PC-9 (cell line): Measurements from ENCODE around the gene ORMDL1. TPM values are rescaled to one million over a fixed set of nuclear protein-coding genes. Genes with fewer than 3 reads are reported as not detected.
A peak's percentile ranks its signal among the peaks of the same experiment; 100 is the strongest.

Source experiments
- BruUV-seq: library from RNA; stranded (reverse); fragments of 400-500 nt; replicated peaks from 2 replicates; lab custom pipeline; 2021; lab: Mats Ljungman, UMichigan
- CTCF ChIA-PET: fragments of 300-600 bp; sonication (Branson Sonifier 250); formaldehyde crosslinking; loops from one replicate; lab custom pipeline; 2022; ENCODE audit warnings: antibody characterized with exemption; lab: Charles Lee
- POLR2A ChIA-PET: fragments of 300-600 bp; sonication (Branson Sonifier 250); formaldehyde crosslinking; loops from one replicate; lab custom pipeline; 2022; ENCODE audit warnings: antibody characterized with exemption; ENCODE audit not compliant: unreplicated experiment; lab: Charles Lee
- DNase-seq, 2 experiments: peaks; one replicate each; pipeline versions ENCODE4 v3.0.0 to v3.0.0-alpha.2; 2015 to 2022; ENCODE audit warnings: mixed read lengths in 1 of 2
- H2AFZ ChIP-seq: fragments of 200-600 bp; sonication (generic); 2 replicates; pipeline ENCODE4 v1.8.1; 2017; ENCODE audit warnings: antibody characterized with exemption
- H3F3A ChIP-seq: fragments of 200-600 bp; sonication (generic); 2 replicates; pipeline ENCODE4 v1.8.1; 2017; ENCODE audit warnings: antibody characterized with exemption, mild to moderate bottlenecking, low read depth; ENCODE audit not compliant: insufficient read depth
- H3K27ac ChIP-seq: fragments of 200-600 bp; sonication (generic); 2 replicates; pipeline ENCODE4 v1.6.1; 2016; ENCODE audit warnings: mixed run types
- H3K27me3 ChIP-seq: fragments of 200-600 bp; sonication (generic); 2 replicates; pipeline ENCODE4 v1.6.1; 2016; ENCODE audit warnings: low read depth, mixed run types; ENCODE audit not compliant: insufficient read depth
- H3K36me3 ChIP-seq: fragments of 200-600 bp; sonication (generic); 2 replicates; pipeline ENCODE4 v1.6.1; 2016; ENCODE audit warnings: low read depth, mixed run types
- H3K4me1 ChIP-seq: fragments of 200-600 bp; sonication (generic); replicated peaks from 2 replicates; pipeline ENCODE4 v1.6.1; 2016; ENCODE audit warnings: mixed run types; ENCODE audit not compliant: insufficient read depth
- H3K4me2 ChIP-seq: fragments of 200-600 bp; sonication (generic); 2 replicates; pipeline ENCODE4 v1.6.1; 2017; ENCODE audit warnings: mixed run types
- H3K4me3 ChIP-seq: fragments of 200-600 bp; sonication (generic); 2 replicates; pipeline ENCODE4 v1.6.1; 2016; ENCODE audit warnings: mixed run types
- H3K79me2 ChIP-seq: fragments of 200-600 bp; sonication (generic); 2 replicates; pipeline ENCODE4 v1.6.1; 2017; ENCODE audit warnings: low read depth, mixed run types
- H3K9me2 ChIP-seq: fragments of 200-600 bp; sonication (generic); 2 replicates; pipeline ENCODE4 v1.8.1; 2017; ENCODE audit warnings: mild to moderate bottlenecking; ENCODE audit not compliant: insufficient read depth
- H3K9me3 ChIP-seq: fragments of 200-600 bp; sonication (generic); 2 replicates; pipeline ENCODE4 v1.8.1; 2016; ENCODE audit warnings: low read depth; ENCODE audit not compliant: insufficient read depth
- H4K20me1 ChIP-seq: fragments of 200-600 bp; sonication (generic); 2 replicates; pipeline ENCODE4 v1.8.1; 2017; ENCODE audit not compliant: insufficient read depth
- CTCF ChIP-seq: fragments of 200-600 bp; sonication (generic); conservative IDR thresholded peaks from 2 replicates; pipeline ENCODE4 v1.6.1; 2017; ENCODE audit warnings: mixed run types, antibody characterized with exemption, mild to moderate bottlenecking, moderate library complexity
- EZH2 ChIP-seq: fragments of 200-600 bp; sonication (generic); IDR thresholded peaks from 2 replicates; pipeline ENCODE4 v1.8.0; 2017; ENCODE audit warnings: antibody characterized with exemption, low read depth
- intact Hi-C: fragments of 100-400 bp; cut with micrococcal nuclease; formaldehyde crosslinking; loops from one replicate; pipeline ENCODE4 v1.10.0; 2022; ENCODE audit not compliant: unreplicated experiment
- total RNA-seq: library from RNA; stranded (reverse); gene quantifications from 2 replicates; pipeline ENCODE4 v1.2.3, GENCODE V29; 2021

ORMDL1 gene
- total RNA-seq, 1 experiment from 2014 or later: 32.7 TPM

- Histone ChIP-seq H3K9me3 (no peaks in the 10 kb centered on the region), H2AFZ (no peak overlapping the region), H3K4me2 (no peak overlapping the region), H3F3A (no peaks in the 10 kb centered on the region), H3K9me2 (no peaks in the 10 kb centered on the region), H3K79me2 (no peaks in the 10 kb centered on the region), H3K4me1 (peaks cover 3% of the 10 kb centered on the region; the same call in 1 of the 2 replicates), H3K27me3 (no peaks in the 10 kb centered on the region), H4K20me1 (no peaks in the 10 kb centered on the region), H3K27ac (no peak overlapping the region), H3K36me3 (no peaks in the 10 kb centered on the region), H3K4me3 (no peak overlapping the region)
- TF ChIP-seq CTCF: no peak
- DNase-seq: no peak
- BruUV-seq: no TSS peak
- CTCF ChIA-PET: no interaction called here
- intact Hi-C loops: no loop called here
- POLR2A ChIA-PET: no interaction called here
Measured at GRCh38 chr2:189756311-189756952, 27.7 kb downstream of the ORMDL1 start.

- BruUV-seq: no TSS peak
- intact Hi-C loops: loop anchor here (2.0 kb wide), 1 partner anchor 322 kb away; no protein-coding TSS in a partner anchor
- H2AFZ ChIP-seq: no peak overlapping the region
- no peak overlapping the region for H3K4me2 ChIP-seq
- H3K4me3 ChIP-seq: no peak overlapping the region
- peak in 1 of 2 experiments; percentile 10 for DNase-seq
- H3K9me3 ChIP-seq: no peaks in the 10 kb centered on the region
- ChIA-PET CTCF (no interaction called here), POLR2A (no interaction called here)
- peak; percentile 62 for TF ChIP-seq CTCF
- TF ChIP-seq EZH2: no peak
- H4K20me1 ChIP-seq: no peaks in the 10 kb centered on the region
- H3K27me3 ChIP-seq: no peaks in the 10 kb centered on the region
- no peak overlapping the region for H3K27ac ChIP-seq
- no peaks in the 10 kb centered on the region for H3F3A ChIP-seq
- H3K79me2 ChIP-seq: no peaks in the 10 kb centered on the region
- no peaks in the 10 kb centered on the region for H3K4me1 ChIP-seq
- H3K36me3 ChIP-seq: no peaks in the 10 kb centered on the region
- no peaks in the 10 kb centered on the region for H3K9me2 ChIP-seq
Measured at GRCh38 chr2:189751080-189751658, 33.0 kb downstream of the ORMDL1 start.

GRCh38 chr2:189729430-189729829 is 54.7 kb downstream of the ORMDL1 start:
- no peaks in the 10 kb centered on the region for H3F3A ChIP-seq
- H3K4me2 ChIP-seq: no peak overlapping the region
- H3K79me2 ChIP-seq: no peaks in the 10 kb centered on the region
- H3K4me1 ChIP-seq: no peaks in the 10 kb centered on the region
- no peak overlapping the region for H3K4me3 ChIP-seq
- no peak for TF ChIP-seq EZH2
- no peak for TF ChIP-seq CTCF
- H4K20me1 ChIP-seq: no peaks in the 10 kb centered on the region
- no peaks in the 10 kb centered on the region; the same call in 1 of the 2 replicates for H3K9me2 ChIP-seq
- H3K27ac ChIP-seq: no peak overlapping the region
- ChIA-PET CTCF (no interaction called here), POLR2A (no interaction called here)
- H2AFZ ChIP-seq: no peak overlapping the region
- H3K36me3 ChIP-seq: no peaks in the 10 kb centered on the region
- no peaks in the 10 kb centered on the region for H3K27me3 ChIP-seq
- no TSS peak for BruUV-seq
- DNase-seq: no peak
- H3K9me3 ChIP-seq: no peaks in the 10 kb centered on the region
- intact Hi-C loops: no loop called here
